ENCODE results near the gene GNAI1. TPM values are rescaled to one million over a fixed set of nuclear protein-coding genes. Genes with fewer than 3 reads are reported as not detected.

The GNAI1 gene
- total and polyA plus RNA-seq, 4 donors: 10.3 to 20.7 (median 16.0) TPM

DNA sequence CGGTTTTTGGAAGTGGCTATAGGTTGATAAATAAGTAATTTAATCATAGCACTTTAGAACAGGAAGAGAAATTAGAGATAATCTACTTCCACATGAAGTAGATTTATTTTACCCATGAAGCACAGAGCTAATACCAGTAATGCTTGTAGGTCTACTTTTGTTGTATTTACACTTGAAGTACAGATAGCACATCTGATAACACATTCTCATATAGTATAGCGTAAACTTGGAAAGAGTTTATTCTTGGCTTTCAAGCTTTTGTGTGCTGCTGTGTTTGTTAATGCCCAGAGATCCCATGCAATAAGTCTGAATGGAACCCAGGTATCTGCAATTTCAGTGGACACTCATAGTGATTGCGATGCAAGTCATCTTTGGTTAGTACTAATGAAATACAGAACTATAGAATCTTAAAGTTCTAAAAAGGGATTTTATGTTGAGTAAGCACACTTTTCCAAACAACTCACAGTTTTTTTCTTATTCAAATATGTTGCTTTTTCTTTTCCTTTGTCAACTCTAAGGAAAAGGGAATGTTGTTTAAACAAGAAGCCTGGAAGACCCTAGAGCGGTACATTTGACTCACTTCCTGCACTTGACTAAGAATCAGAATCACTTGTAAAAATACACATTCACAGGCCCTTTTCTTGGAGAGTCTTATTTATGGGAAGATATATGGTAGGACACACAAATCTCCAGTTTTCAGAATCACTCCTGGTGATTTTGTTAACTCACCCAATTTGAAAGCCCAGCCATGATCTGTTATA lies 105.8 kb downstream of the GNAI1 start:
- 90 to 94% methylated on average over 4 of the region's 4 CpGs for WGBS, 2 donors
- Histone ChIP-seq H3K27me3 (ENCODE audit: control insufficient read depth in 1 of 2, insufficient read depth in 2 of 2, low read length in 1 of 2) (no peaks in the 10 kb centered on the region), H3K9me3 (ENCODE audit: control insufficient read depth, low read length) (no peaks in the 10 kb centered on the region), H3K4me1 (ENCODE audit: control insufficient read depth in 1 of 2, insufficient read depth in 2 of 2, low read length in 2 of 2) (peaks cover 0 to 2% of the 10 kb centered on the region in 2 donors), H3K27ac (ENCODE audit: low read depth in 1 of 2, low read length in 2 of 2) (no peak overlapping the region), H3K36me3 (ENCODE audit: control insufficient read depth in 1 of 2, insufficient read depth in 2 of 2, low read length in 1 of 2) (no peaks in the 10 kb centered on the region), H3K4me3 (ENCODE audit: low read length in 2 of 2) (no peak overlapping the region)
- no peak for ATAC-seq (ENCODE audit: low FRiP score)
- no peak for DNase-seq
- intact Hi-C loops (cut with DNase I): no loop called here

- H3K9me3 ChIP-seq (ENCODE audit: control insufficient read depth, low read length): no peaks in the 10 kb centered on the region
- H3K27ac ChIP-seq (ENCODE audit: low read depth in 1 of 2, low read length in 2 of 2): no peak overlapping the region
- H3K4me3 ChIP-seq (ENCODE audit: low read length in 2 of 2): no peak overlapping the region
- DNase-seq (no peak), ATAC-seq (ENCODE audit: low FRiP score) (no peak)
- intact Hi-C loops (cut with DNase I): no loop called here
- H3K4me1 ChIP-seq (ENCODE audit: control insufficient read depth in 1 of 2, insufficient read depth in 2 of 2, low read length in 2 of 2): peaks cover 0 to 2% of the 10 kb centered on the region in 2 donors
- 97% methylated on average over 1 of the region's 1 CpG for WGBS, 2 donors
- no peaks in the 10 kb centered on the region for H3K27me3 ChIP-seq (ENCODE audit: control insufficient read depth in 1 of 2, insufficient read depth in 2 of 2, low read length in 1 of 2)
- no peaks in the 10 kb centered on the region for H3K36me3 ChIP-seq (ENCODE audit: control insufficient read depth in 1 of 2, insufficient read depth in 2 of 2, low read length in 1 of 2)
Measured at GRCh38 chr7:80241671-80242070, 107.0 kb downstream of the GNAI1 start.

- intact Hi-C loops (cut with DNase I): no loop called here
- H3K27me3 ChIP-seq (ENCODE audit: control insufficient read depth in 1 of 2, insufficient read depth in 2 of 2, low read length in 1 of 2): no peaks in the 10 kb centered on the region
- H3K27ac ChIP-seq (ENCODE audit: low read depth in 1 of 2, low read length in 2 of 2): no peak overlapping the region
- peaks cover 0 to 2% of the 10 kb centered on the region in 2 donors for H3K4me1 ChIP-seq (ENCODE audit: control insufficient read depth in 1 of 2, insufficient read depth in 2 of 2, low read length in 2 of 2)
- H3K36me3 ChIP-seq (ENCODE audit: control insufficient read depth in 1 of 2, insufficient read depth in 2 of 2, low read length in 1 of 2): no peaks in the 10 kb centered on the region
- H3K9me3 ChIP-seq (ENCODE audit: control insufficient read depth, low read length): no peaks in the 10 kb centered on the region
- WGBS, 2 donors: 77 to 80% methylated on average over 4 of the region's 4 CpGs
- DNase-seq: no peak
- ATAC-seq (ENCODE audit: low FRiP score): no peak
- H3K4me3 ChIP-seq (ENCODE audit: low read length in 2 of 2): no peak overlapping the region
Measured at GRCh38 chr7:80243425-80243824, 108.8 kb downstream of the GNAI1 start.

DNA sequence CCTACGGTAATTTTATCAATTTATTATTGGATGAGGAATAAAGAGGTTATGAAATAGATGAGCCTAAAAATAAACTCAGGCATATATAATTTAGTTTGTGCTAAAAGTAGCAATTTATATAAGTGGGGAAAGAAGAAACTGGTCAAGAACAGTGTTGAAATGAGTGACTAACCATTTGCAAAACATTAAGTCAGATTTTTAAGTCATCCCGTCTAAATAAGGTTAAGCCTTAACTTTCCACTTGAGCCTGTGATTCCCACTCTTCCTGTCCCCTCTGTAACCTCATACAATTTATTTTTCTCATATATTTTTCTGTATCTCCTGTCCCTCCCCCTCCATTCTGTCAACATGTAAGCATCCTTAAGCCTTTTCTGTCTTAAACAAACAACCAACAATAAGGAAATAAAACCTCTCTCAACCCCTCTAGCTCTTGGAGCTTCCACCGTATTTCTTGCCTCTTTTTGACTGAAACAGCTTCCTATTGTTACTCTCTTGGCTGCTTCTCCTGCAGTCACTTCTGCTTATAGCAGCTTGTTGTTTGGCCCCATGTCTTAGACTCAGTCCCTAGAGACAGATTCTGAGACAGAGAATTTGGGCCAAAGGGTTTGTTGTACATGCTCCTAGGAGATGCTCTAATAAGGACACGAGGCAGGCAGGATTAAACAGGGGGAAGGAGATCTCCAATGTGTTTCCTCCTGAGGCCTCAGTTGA lies 109.7 kb downstream of the GNAI1 start:
- Histone ChIP-seq H3K4me1 (ENCODE audit: control insufficient read depth in 1 of 2, insufficient read depth in 2 of 2, low read length in 2 of 2) (peaks cover 0 to 2% of the 10 kb centered on the region in 2 donors), H3K36me3 (ENCODE audit: control insufficient read depth in 1 of 2, insufficient read depth in 2 of 2, low read length in 1 of 2) (no peaks in the 10 kb centered on the region), H3K27me3 (ENCODE audit: control insufficient read depth in 1 of 2, insufficient read depth in 2 of 2, low read length in 1 of 2) (no peaks in the 10 kb centered on the region), H3K9me3 (ENCODE audit: control insufficient read depth, low read length) (no peaks in the 10 kb centered on the region), H3K4me3 (ENCODE audit: low read length in 2 of 2) (no peak overlapping the region), H3K27ac (ENCODE audit: low read depth in 1 of 2, low read length in 2 of 2) (no peak overlapping the region)
- DNase-seq: no peak
- no peak for ATAC-seq (ENCODE audit: low FRiP score)
- intact Hi-C loops (cut with DNase I): no loop called here
- WGBS, 2 donors: 28 to 31% methylated on average over 4 of the region's 4 CpGs

GRCh38 chr7:80247144-80247543 lies 112.5 kb downstream of the GNAI1 start:
- Histone ChIP-seq H3K4me1 (ENCODE audit: control insufficient read depth in 1 of 2, insufficient read depth in 2 of 2, low read length in 2 of 2) (peaks cover 0 to 2% of the 10 kb centered on the region in 2 donors), H3K4me3 (ENCODE audit: low read length in 2 of 2) (no peak overlapping the region), H3K27me3 (ENCODE audit: control insufficient read depth in 1 of 2, insufficient read depth in 2 of 2, low read length in 1 of 2) (no peaks in the 10 kb centered on the region), H3K27ac (ENCODE audit: low read depth in 1 of 2, low read length in 2 of 2) (no peak overlapping the region), H3K36me3 (ENCODE audit: control insufficient read depth in 1 of 2, insufficient read depth in 2 of 2, low read length in 1 of 2) (no peaks in the 10 kb centered on the region), H3K9me3 (ENCODE audit: control insufficient read depth, low read length) (no peaks in the 10 kb centered on the region)
- DNase-seq: no peak
- ATAC-seq (ENCODE audit: low FRiP score): no peak
- 74 to 77% methylated on average over 3 of the region's 3 CpGs for whole genome bisulfite sequencing, 2 donors
- intact Hi-C loops (cut with DNase I): no loop called here

- Histone ChIP-seq H3K4me1 (ENCODE audit: control insufficient read depth in 1 of 2, insufficient read depth in 2 of 2, low read length in 2 of 2) (peaks cover 0 to 2% of the 10 kb centered on the region in 2 donors), H3K27me3 (ENCODE audit: control insufficient read depth in 1 of 2, insufficient read depth in 2 of 2, low read length in 1 of 2) (no peaks in the 10 kb centered on the region), H3K27ac (ENCODE audit: low read depth in 1 of 2, low read length in 2 of 2) (no peak overlapping the region), H3K4me3 (ENCODE audit: low read length in 2 of 2) (no peak overlapping the region), H3K36me3 (ENCODE audit: control insufficient read depth in 1 of 2, insufficient read depth in 2 of 2, low read length in 1 of 2) (no peaks in the 10 kb centered on the region), H3K9me3 (ENCODE audit: control insufficient read depth, low read length) (no peaks in the 10 kb centered on the region)
- ATAC-seq (ENCODE audit: low FRiP score) (no peak), DNase-seq (no peak)
- intact Hi-C loops (cut with DNase I): no loop called here
- 93 to 94% methylated on average over 4 of the region's 4 CpGs for WGBS, 2 donors
Measured at GRCh38 chr7:80247891-80248290, 113.3 kb downstream of the GNAI1 start.

DNA sequence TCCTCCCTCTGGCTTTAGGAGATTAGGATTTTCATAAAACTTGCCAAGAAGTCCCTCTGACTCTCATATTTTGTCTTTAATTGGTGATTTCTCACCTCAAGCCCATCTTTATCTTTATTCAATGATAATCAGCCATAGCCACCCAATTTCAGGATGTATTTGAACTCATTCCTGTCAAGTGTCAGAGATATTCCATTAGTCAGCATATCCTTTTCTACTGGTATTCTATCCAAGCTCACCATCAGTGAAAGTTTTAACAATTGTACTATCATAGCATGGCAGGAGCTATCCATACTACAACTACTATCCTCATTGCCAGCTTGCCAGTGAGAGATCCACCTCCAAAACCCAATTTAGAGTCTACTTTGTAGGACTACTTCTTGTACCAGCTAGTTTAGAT lies 114.6 kb downstream of the GNAI1 start:
- intact Hi-C loops (cut with DNase I): no loop called here
- H3K4me3 ChIP-seq (ENCODE audit: low read length in 2 of 2): no peak overlapping the region

DNA sequence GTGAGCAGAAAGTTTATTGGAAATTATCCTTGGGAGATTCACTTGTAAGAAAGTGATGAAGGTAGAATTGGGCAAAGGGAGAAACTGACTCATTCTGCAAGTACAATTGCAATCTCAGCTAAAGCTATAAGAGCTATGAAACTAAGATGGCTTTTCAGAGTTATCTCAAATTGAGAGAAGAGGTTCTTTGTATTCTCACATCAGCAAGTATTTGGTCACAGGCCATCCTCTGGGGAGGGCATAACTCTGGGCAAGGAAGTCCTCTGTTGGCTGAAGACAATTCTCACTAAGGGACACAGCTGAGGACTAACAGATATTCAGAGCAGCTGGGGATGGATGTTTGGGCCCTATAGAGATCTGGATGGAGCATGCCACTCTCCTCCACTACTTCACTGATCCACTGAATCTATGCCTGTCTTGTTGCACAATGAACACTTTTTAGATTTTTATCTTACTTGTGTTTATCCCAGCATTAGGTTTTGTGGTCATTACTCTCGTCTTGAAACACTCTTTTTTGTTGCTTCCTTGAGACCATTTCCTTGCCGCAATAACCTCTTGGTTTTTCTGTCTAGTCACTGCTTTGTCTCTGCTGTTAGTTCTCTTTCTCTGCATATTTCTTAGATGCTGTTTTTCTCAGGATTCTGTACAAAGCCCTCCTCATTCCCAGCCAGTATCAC lies 115.1 kb downstream of the GNAI1 start:
- DNase-seq: no peak
- Histone ChIP-seq H3K27ac (ENCODE audit: low read depth in 1 of 2, low read length in 2 of 2) (no peak overlapping the region), H3K4me1 (ENCODE audit: control insufficient read depth in 1 of 2, insufficient read depth in 2 of 2, low read length in 2 of 2) (no peaks in the 10 kb centered on the region), H3K27me3 (ENCODE audit: control insufficient read depth in 1 of 2, insufficient read depth in 2 of 2, low read length in 1 of 2) (no peaks in the 10 kb centered on the region), H3K36me3 (ENCODE audit: control insufficient read depth in 1 of 2, insufficient read depth in 2 of 2, low read length in 1 of 2) (no peaks in the 10 kb centered on the region), H3K9me3 (ENCODE audit: control insufficient read depth, low read length) (no peaks in the 10 kb centered on the region), H3K4me3 (ENCODE audit: low read length in 2 of 2) (no peak overlapping the region)
- no peak for ATAC-seq (ENCODE audit: low FRiP score)
- intact Hi-C loops (cut with DNase I): no loop called here
- 33 to 34% methylated on average over 2 of the region's 2 CpGs for WGBS, 2 donors

More for the DNA sequence above, 114.6 kb downstream of the GNAI1 start:
- no peak overlapping the region for H3K27ac ChIP-seq (ENCODE audit: low read depth in 1 of 2, low read length in 2 of 2)
- no peaks in the 10 kb centered on the region for H3K9me3 ChIP-seq (ENCODE audit: control insufficient read depth, low read length)
- ATAC-seq (ENCODE audit: low FRiP score) (no peak), DNase-seq (no peak)
- no peaks in the 10 kb centered on the region for H3K27me3 ChIP-seq (ENCODE audit: control insufficient read depth in 1 of 2, insufficient read depth in 2 of 2, low read length in 1 of 2)
- peaks cover 0 to 2% of the 10 kb centered on the region in 2 donors for H3K4me1 ChIP-seq (ENCODE audit: control insufficient read depth in 1 of 2, insufficient read depth in 2 of 2, low read length in 2 of 2)
- no peaks in the 10 kb centered on the region for H3K36me3 ChIP-seq (ENCODE audit: control insufficient read depth in 1 of 2, insufficient read depth in 2 of 2, low read length in 1 of 2)

Data from aorta (tissue), 5 donors.